GM12864 (cell line): Measurements from ENCODE around the gene KAT2B.

Source experiments
- DNase-seq: peaks from one replicate; pipeline ENCODE4 v3.0.0-alpha.2; 2011; ENCODE audit warnings: low read depth
- H3K4me3 ChIP-seq: 2 replicates; pipeline ENCODE4 v1.5.1; 2011; ENCODE audit warnings: mild to moderate bottlenecking, low read depth, low read length, control low read depth
- CTCF ChIP-seq: IDR thresholded peaks from 2 replicates; pipeline ENCODE4 v1.5.1; 2011; ENCODE audit warnings: low read depth, mild to moderate bottlenecking, moderate library complexity, low read length, control low read depth, inconsistent platforms; ENCODE audit errors: missing control alignments

The KAT2B gene

GRCh38 chr3:20079621-20080020 is 39.4 kb downstream of the KAT2B start:
- no peak for TF ChIP-seq CTCF
- H3K4me3 ChIP-seq, result no peak overlapping the region
- no peak for DNase-seq

GRCh38 chr3:20080956-20081554 is 40.8 kb downstream of the KAT2B start:
- DNase-seq, result no peak
- no peak overlapping the region for H3K4me3 ChIP-seq
- no peak for TF ChIP-seq CTCF

- TF ChIP-seq CTCF, result no peak
- DNase-seq, result no peak
- H3K4me3 ChIP-seq, result no peak overlapping the region
Observed at GRCh38 chr3:20083253-20083652, 43.0 kb downstream of the KAT2B start.

- no peak for TF ChIP-seq CTCF
Observed at GRCh38 chr3:20083953-20084352, 43.7 kb downstream of the KAT2B start.

GRCh38 chr3:20091331-20092047 is 51.2 kb downstream of the KAT2B start:
- H3K4me3 ChIP-seq, result no peak overlapping the region
- TF ChIP-seq CTCF, result no peak
- DNase-seq, result no peak

More at GRCh38 chr3:20083953-20084352, 43.7 kb downstream of the KAT2B start:
- no peak for DNase-seq
- no peak overlapping the region for H3K4me3 ChIP-seq

GRCh38 chr3:20095470-20095869 is 55.2 kb downstream of the KAT2B start:
- H3K4me3 ChIP-seq, result no peak overlapping the region
- no peak for TF ChIP-seq CTCF
- no peak for DNase-seq
